GM18499 (cell line): ENCODE data around the gene CDKN2D.
"Not testable (repeated sequence)": the region's sequence is repeated elsewhere in the genome, so short reads cannot be mapped to it uniquely, and the experiment has no call there.

ENCODE experiments used
- ATAC-seq: cut with Tn5 transposase; IDR thresholded peaks from one replicate; pipeline ENCODE4 v1.9.1; 2021; ENCODE audit warnings: moderate number of reproducible peaks; ENCODE audit not compliant: insufficient read depth, unreplicated experiment

CDKN2D gene

GRCh38 chr19:10582091-10582490 lies 13.3 kb upstream of the CDKN2D start:
- ATAC-seq = no peak

DNA sequence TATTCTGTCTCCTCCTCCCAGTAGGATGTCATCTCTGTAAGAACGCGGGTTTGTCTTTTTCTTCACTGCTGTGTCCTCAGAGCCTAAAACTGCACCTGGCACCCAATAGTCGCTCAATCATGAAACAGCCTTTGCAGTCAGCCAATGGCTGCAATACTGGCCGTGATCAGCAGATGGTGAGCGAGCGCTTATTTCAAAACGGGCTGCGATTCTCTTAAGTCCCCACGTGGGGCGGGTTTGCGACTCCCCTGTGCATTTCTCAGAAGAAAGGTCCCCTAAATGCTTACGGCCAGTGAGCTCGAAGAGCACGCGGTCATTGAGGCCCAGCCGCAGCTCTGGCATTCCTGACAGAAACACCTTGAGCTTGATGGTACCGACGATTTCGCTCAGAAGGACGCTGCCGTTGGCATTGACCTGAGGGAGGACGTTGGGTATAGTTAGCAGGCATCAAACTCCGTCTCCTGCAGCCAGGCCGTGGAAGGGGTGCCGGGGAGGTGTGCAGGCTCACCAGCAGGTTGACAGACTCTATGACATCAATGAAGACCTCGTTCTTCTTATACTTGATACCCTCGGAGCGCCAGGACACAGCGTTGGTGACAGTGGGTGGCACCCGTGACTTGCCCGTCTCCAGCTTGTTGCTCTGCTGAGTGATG lies 12.3 kb upstream of the CDKN2D start:
- ATAC-seq = no peak

GRCh38 chr19:10577951-10578350 lies 9.2 kb upstream of the CDKN2D start:
- ATAC-seq = no peak

GRCh38 chr19:10575011-10575716 lies 6.4 kb upstream of the CDKN2D start:
- no peak for ATAC-seq

DNA sequence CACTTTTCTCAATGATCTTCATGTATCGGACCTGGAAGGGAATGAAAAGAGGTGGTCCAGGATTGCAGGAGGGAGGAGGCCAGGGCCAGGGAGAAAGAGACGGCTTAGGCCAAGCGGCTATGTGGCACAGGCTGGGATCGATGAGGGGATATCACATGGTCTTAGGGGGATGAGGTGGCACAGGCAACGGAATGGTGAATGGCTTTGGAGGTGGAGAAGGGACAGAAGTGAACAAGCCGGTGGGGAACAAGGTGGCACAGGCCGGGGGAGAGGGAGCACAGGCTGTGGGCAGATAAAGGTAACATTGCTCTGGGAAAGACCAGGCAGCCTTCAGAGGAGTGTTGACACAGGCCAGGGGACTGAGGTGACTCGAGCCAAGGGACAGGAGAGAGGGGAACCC lies 5.7 kb upstream of the CDKN2D start:
- no peak for ATAC-seq

- ATAC-seq = not testable (repeated sequence)
Observed at GRCh38 chr19:10573793-10574192, 5.0 kb upstream of the CDKN2D start.

- ATAC-seq = no peak
Observed at GRCh38 chr19:10568062-10568825, 535 bp downstream of the CDKN2D start.

GRCh38 chr19:10567656-10568055 lies 1.1 kb downstream of the CDKN2D start:
- no peak for ATAC-seq

DNA sequence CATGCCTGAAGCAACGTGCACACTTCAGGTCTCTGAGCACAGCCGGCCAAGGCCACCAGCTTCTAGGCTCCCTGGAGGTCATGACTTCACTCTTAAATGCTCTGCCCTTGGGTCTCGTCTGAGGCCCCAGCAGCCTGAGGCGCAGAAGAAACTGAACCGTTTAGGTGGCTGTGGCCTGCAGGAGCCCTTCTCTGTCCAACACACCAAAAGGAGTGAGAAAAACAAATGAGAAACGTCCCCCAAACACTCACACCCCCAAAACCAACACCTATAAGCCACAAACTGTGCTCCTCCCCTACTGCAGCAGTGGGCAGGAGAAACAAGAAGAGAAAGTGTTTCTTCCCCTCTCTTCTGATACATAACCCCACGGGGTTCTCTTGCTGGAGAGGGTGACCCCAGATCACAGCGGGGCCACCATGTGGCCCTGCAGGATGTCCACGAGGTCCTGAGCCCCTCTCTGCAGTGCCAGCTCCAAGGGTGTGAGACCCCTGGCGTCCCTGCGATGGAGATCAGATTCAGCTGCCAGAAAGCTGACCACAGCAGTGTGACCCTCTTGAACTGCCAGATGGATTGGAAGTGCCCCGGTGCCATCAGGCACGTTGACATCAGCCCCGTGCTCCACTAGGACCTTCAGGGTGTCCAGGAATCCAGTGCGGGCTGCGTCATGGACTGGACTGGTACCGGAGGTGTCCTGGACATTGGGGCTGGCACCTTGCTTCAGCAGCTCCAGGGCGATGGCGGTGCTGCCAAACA lies 1.9 kb downstream of the CDKN2D start:
- no peak for ATAC-seq

- ATAC-seq = no peak
Observed at GRCh38 chr19:10566408-10566657, 2.4 kb downstream of the CDKN2D start.

GRCh38 chr19:10565567-10566407 lies 3.0 kb downstream of the CDKN2D start, which contains the start of gene KRI1:
Gene KRI1, minus strand, starts transcription at chr19:10566010. Its CDS starts 11 bp downstream, at chr19:10565999.
- peak; percentile 28 for ATAC-seq

DNA sequence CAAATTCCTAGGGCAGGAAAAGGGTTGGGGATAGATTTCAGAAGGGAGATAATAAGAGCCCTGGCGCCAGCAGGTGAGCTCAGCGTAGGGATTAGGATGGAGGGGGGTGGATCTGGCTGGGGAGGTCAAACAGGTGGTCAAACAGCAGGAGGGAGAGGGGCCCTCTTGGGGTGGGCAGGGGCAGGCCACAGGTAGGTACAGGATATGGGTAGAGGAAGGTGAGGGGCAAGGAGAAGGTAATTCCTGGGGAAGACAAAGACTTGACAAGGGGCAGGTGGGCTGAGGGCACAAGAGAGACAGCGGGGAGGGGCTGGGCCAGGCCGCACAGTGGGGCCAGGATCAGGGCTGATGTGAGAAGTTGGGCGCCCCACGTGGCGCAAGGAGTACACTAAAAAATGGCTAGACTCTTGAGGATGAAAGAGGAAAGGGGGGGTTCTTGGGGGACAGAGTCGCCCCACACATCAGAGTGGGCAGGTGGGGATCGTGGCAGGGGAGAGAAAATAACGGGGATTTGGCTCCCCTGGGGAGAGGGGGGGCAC lies 3.7 kb downstream of the CDKN2D start:
- ATAC-seq = no peak

- ATAC-seq = no peak
Observed at GRCh38 chr19:10562609-10563008, 6.2 kb downstream of the CDKN2D start.

DNA sequence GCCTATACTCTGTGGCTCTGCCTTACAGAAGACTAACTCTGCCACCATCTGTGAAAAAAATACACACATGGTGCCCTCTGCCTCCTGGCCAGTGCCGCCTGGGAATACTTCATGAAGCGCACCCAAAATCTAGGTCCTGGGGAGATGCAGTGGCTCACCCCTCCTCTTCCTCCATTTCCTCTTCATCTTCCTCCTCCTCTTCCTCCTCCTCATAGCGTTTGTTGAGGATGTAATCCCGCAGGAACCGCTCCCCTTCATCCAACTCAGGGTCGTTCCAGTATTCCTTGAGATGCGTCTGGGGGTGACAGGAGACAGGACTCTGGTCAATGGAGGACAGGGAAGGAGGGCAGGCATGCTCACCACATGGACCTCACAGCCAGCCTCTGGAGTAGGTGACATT lies 8.6 kb downstream of the CDKN2D start:
- no peak for ATAC-seq

DNA sequence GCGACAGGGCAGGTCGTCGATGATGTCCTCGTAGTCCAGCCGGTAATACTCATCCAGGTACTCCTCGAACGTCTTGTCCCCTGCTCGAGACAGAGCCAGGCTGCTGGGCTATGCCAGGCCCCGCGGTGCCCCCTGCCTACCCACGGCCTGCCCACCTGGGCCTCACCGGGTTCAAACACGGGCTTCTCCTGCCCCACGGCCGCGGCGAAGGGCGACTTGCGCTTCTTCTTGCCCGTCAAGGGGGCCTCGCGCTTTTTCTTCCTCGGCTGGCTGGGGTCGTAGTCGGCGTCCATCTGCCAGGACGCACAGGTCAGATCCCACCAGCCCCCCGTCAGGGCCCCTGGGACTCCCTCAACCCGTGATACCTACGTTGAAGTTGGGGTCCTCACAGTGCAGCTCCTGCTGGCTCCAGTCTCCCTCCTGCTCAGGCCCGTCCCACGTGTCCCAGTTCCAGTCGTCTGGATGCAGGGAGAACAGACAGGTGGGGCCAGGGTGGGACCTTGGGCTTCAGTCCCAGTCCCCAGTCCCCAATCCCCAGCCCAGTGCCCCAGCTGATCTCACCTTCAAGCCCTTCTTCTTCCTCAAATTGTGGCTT lies 11.1 kb downstream of the CDKN2D start:
- no peak for ATAC-seq

GRCh38 chr19:10555610-10555973 lies 13.2 kb downstream of the CDKN2D start:
- no peak for ATAC-seq

DNA sequence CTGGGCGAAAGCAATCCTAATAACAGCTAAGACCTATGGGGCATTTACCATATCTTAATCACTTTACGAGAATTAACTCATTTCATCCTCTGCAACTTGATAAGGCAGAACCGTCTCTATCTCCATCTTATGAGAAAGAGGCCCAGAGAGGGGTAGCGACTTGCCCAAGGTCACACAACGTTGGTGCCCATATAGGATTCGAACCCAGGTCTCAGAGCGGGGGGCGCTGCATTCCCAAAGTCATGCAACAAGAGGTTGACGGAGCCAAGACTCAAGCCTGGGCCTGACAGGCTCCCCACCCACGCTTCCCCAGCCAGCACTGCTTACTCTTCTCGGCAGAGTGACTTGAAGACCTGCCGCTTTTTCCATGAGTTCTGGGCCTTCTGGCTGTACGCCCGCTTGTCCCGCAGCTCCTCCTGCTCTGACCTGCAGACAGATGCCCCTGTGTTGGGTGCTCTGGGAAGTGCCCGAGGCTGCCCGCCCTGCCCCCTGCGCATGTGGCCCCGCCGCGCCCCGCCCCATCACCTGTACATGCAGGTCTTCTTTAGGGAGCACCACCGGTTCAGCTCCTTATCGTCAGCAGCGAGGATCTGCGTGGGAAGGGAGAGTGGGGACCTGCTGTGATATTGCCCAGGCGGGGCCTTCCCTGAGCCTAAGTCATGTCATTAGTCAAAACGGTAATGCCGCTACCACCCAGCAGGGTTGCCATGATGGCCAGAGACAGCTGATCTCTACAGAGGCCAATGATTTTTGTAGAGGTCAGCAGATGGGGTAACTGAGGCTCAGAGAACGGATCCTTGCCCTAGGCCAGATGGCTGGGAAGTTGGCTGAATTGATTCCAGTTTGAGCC lies 13.8 kb downstream of the CDKN2D start:
- ATAC-seq = no peak

- no peak for ATAC-seq
Observed at GRCh38 chr19:10553943-10554381, 14.8 kb downstream of the CDKN2D start.
